Dermis microvascular lymphatic vessel endothelial cell (primary cell): ENCODE results near the gene AFG3L2. TPM values are rescaled to one million over a fixed set of nuclear protein-coding genes. Genes with fewer than 3 reads are reported as not detected.

Experiments
- DNase-seq, 2 donors: peaks; one replicate each; pipeline versions ENCODE4 v3.0.0 to v3.0.0-alpha.2; 2010; ENCODE audit warnings: low read depth in 2 of 2
- total RNA-seq: library from RNA; depleted of rRNA; stranded (reverse); fragments of >200 nt; gene quantifications from 2 replicates; pipeline ENCODE4 v1.2.1, GENCODE V29; 2014

AFG3L2 gene
- total RNA-seq, 1 donor from 2014 or later = 33.4 TPM

- no peak for DNase-seq
Observed at GRCh38 chr18:12326711-12327460, 50.1 kb downstream of the AFG3L2 start.

GRCh38 chr18:12325726-12326245 lies 51.2 kb downstream of the AFG3L2 start:
- no peak for DNase-seq

GRCh38 chr18:12324991-12325725 lies 51.9 kb downstream of the AFG3L2 start:
- DNase-seq = no peak

- DNase-seq = no peak
Observed at GRCh38 chr18:12321333-12321732, 55.7 kb downstream of the AFG3L2 start.

GRCh38 chr18:12318857-12319256 lies 58.2 kb downstream of the AFG3L2 start:
- no peak for DNase-seq

- DNase-seq = no peak
Observed at GRCh38 chr18:12318334-12318697, 58.7 kb downstream of the AFG3L2 start.

- peak in 1 of 2 donors; percentile 60 for DNase-seq
Observed at GRCh38 chr18:12317664-12318333, 59.2 kb downstream of the AFG3L2 start.

DNA sequence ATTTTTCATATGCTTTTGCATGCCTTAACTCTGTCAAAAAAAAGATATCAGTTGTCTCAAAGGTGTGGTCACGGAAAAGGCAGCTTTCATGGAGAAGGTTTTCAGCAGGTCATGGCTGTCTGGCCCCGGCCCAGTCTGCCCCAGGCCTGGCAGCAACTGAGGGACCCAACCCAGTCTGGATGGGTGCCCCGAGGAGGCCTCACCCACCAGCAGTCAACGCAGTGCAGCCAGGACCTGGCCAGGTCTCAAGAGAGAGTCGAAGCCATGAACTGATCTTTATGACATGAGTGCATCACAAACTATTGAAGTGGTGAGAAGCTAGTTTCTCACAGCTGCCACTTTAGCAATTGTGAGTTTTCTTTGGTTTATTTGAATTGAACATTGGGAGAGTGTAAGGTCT lies 61.1 kb downstream of the AFG3L2 start:
- DNase-seq = no peak

DNA sequence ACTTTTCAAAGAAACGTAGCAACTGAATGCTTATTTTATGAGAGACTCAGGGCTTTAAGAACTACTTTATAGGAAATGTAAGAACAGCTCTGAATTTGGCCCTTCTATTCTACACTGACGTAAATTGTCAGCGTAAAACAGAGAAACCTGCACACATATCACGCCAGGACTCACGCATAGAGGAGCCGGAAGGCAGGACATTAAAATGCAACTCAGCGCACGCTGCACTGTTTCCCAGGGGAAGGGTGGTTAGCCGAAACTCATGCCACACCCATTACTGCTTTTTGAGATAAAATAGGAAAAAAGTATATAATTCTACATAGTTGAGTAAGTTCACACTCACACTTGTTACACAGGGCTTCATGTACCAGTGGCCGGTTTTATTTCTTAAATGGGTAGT lies 61.5 kb downstream of the AFG3L2 start:
- no peak for DNase-seq

DNA sequence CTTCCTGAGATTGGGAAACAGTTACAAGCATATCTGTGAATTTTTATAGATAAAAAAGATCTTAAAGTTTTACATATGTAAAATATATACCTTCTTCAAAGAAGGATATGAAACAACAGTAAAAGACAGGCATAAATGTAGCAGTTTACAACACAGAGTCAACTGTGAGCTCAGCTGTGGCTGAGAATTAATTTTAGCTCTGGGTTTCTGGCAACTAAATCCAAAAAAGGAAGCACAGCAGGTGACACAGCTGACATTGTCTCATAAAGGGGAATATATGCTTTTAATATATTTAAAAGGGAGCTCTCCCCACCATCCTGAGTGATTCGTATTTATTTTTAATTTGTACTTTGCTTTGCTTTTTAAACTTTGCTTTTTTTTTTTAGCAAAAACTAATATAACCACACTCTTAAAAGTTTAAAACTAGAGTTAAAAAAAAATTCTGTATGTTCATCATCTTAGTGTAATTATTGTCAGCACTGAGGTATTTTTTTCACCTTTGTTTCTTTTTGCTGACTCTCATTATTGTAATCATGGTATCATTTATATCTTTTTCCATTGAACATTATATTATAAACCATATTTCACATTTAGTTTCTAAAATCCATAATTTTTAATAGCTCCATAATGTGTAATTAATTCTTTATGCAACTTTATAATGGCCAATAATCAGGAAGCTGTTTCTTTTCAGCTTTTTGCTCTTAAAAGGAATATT lies 62.3 kb downstream of the AFG3L2 start:
- no peak for DNase-seq

GRCh38 chr18:12313530-12314245 lies 63.3 kb downstream of the AFG3L2 start:
- DNase-seq = no peak

DNA sequence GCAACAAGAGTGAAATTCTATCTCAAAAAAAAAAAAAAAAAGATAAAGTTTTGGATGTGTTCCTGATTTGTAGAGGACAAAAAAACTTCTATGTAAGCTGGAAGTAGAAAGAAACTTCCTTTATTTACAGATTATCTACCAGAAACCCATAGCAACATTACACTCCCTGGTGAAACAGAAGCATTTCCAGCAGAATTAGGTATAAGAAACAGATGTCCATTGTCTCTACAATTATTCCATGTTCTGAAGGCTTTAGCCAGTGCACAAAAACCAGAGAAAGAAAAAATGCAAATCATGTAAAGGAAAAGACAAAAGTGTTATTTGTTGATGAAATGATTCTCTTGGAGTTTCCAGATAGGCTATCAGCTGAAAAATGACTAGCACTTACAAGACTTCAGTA lies 64.1 kb downstream of the AFG3L2 start:
- DNase-seq = no peak

GRCh38 chr18:12310762-12311161 lies 66.3 kb downstream of the AFG3L2 start:
- DNase-seq = peak in 1 of 2 donors; percentile 36

GRCh38 chr18:12309683-12310198 lies 67.3 kb downstream of the AFG3L2 start:
- peak; percentile 93 to 97 for DNase-seq

- peak; percentile 69 to 87 for DNase-seq
Observed at GRCh38 chr18:12308386-12309100, 68.5 kb downstream of the AFG3L2 start.

GRCh38 chr18:12307701-12308385 lies 69.2 kb downstream of the AFG3L2 start, which contains the start of gene TUBB6:
TUBB6 (plus strand) TSS chr18:12308241; CDS start chr18:12308293, 52 bp downstream.
- peak in 1 of 2 donors; percentile 91 for DNase-seq

DNA sequence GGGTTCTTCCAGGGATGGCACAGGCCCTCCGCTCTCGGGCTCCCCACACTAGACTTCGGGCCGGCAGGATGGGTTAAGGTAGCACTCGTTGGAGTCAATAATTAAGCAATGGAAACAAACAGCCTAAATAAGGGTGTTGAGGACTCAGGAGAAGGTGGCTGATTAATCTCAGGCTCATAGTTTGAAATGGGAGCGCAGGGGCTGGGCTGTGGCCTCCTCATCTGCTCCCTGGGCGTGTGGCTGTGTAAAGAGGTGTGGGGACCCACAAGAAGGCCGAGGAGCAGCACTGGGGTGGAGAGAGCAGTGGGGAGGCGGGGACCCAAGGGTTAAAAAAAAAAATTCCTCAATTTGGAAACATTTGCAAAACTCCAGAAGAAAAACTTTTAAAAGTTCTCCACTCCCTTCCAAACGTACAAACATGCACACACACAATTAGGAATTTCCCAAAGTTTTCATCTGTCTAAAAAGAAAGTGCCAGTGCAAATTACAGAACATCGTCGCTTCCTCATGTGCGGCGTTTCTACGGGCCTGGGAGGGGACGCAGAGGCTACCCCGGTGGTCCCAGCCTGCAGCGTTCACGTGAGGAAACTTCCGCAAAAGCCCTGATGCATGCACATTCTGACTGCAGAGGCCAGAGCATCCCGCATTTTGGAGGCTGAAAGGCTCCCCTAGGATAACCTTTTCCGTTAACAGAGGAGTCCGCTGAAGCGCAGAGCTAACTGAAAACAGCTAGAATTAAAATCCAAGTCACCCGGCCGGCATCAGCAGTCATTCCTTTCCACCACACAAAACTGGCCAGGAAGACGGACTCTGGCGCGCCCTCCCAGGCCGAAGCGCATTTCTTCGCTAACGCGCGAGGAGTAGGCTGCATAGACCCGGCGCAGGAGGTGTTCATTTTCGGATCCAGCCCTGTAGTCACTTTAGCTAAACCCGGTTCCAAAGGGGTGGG lies 70.0 kb downstream of the AFG3L2 start:
- DNase-seq = peak in 1 of 2 donors; percentile 77
